Trophoblast cell (in vitro differentiated cells and primary cell): ENCODE data around the gene QSOX1. TPM values are rescaled to one million over a fixed set of nuclear protein-coding genes. Genes with fewer than 3 reads are reported as not detected.
A peak's percentile ranks its signal among the peaks of the same experiment; 100 is the strongest.

Experiments
- DNase-seq, 2 donors: peaks; one replicate each; pipeline ENCODE4 v3.0.0-alpha.2; 2016
- H2AFZ ChIP-seq: 2 replicates; pipeline ENCODE4 v1.6.1; 2013; ENCODE audit warnings: low read length, moderate library complexity, mild to moderate bottlenecking; ENCODE audit not compliant: insufficient read depth, poor library complexity
- H2AK5ac ChIP-seq: 2 replicates; pipeline ENCODE4 v1.6.1; 2013; ENCODE audit warnings: mild to moderate bottlenecking, low read length
- H2BK120ac ChIP-seq: 2 replicates; pipeline ENCODE4 v1.6.1; 2013; ENCODE audit warnings: low read length, mild to moderate bottlenecking, moderate library complexity; ENCODE audit not compliant: insufficient read depth, poor library complexity
- H2BK12ac ChIP-seq: 2 replicates; pipeline ENCODE4 v1.6.1; 2013; ENCODE audit warnings: mild to moderate bottlenecking, low read length, moderate library complexity
- H2BK5ac ChIP-seq: 2 replicates; pipeline ENCODE4 v1.6.1; 2013; ENCODE audit warnings: low read length, low read depth, moderate library complexity, mild to moderate bottlenecking; ENCODE audit not compliant: poor library complexity
- H3K14ac ChIP-seq: 2 replicates; pipeline ENCODE4 v1.6.1; 2013; ENCODE audit warnings: mild to moderate bottlenecking, low read length
- H3K18ac ChIP-seq: 2 replicates; pipeline ENCODE4 v1.6.1; 2013; ENCODE audit warnings: mild to moderate bottlenecking, low read length
- H3K23ac ChIP-seq: 2 replicates; pipeline ENCODE4 v1.6.1; 2013; ENCODE audit warnings: low read length
- H3K27ac ChIP-seq: 2 replicates; pipeline ENCODE4 v1.5.1; 2013; ENCODE audit warnings: low read depth, mild to moderate bottlenecking, inconsistent platforms, low read length, moderate library complexity
- H3K27me3 ChIP-seq: 2 replicates; pipeline ENCODE4 v1.6.1; 2013; ENCODE audit warnings: inconsistent platforms, mild to moderate bottlenecking, low read length, moderate library complexity; ENCODE audit not compliant: insufficient read depth
- H3K36me3 ChIP-seq, 2 experiments: 1 replicate in 1 of 2; 2 replicates in 1 of 2; pipeline ENCODE4 v1.6.1; 2013; ENCODE audit warnings: low read length in 2 of 2, mild to moderate bottlenecking in 2 of 2, moderate library complexity in 1 of 2; ENCODE audit not compliant: insufficient read depth in 2 of 2, control insufficient read depth in 1 of 2
- H3K4ac ChIP-seq: 2 replicates; pipeline ENCODE4 v1.6.1; 2013; ENCODE audit warnings: low read depth, mild to moderate bottlenecking, low read length, moderate library complexity
- H3K4me1 ChIP-seq, 2 experiments: 1 replicate in 1 of 2; 2 replicates in 1 of 2; pipeline ENCODE4 v1.6.1; 2013; ENCODE audit warnings: low read length in 2 of 2, mild to moderate bottlenecking in 2 of 2, moderate library complexity in 1 of 2; ENCODE audit not compliant: insufficient read depth in 2 of 2, control insufficient read depth in 1 of 2
- H3K4me2 ChIP-seq: 2 replicates; pipeline ENCODE4 v1.6.1; 2013; ENCODE audit warnings: inconsistent platforms, mild to moderate bottlenecking, low read length, moderate library complexity
- H3K4me3 ChIP-seq: 2 replicates; pipeline ENCODE4 v1.5.1; 2013; ENCODE audit warnings: mild to moderate bottlenecking, low read depth, low read length, inconsistent platforms
- H3K79me1 ChIP-seq: one replicate; pipeline ENCODE4 v1.6.1; 2013; ENCODE audit warnings: low read length
- H3K79me2 ChIP-seq: 2 replicates; pipeline ENCODE4 v1.6.1; 2013; ENCODE audit warnings: low read length, mild to moderate bottlenecking; ENCODE audit not compliant: control insufficient read depth, insufficient read depth, poor library complexity
- H3K9ac ChIP-seq: 2 replicates; pipeline ENCODE4 v1.6.1; 2013; ENCODE audit warnings: mild to moderate bottlenecking, low read length
- H3K9me3 ChIP-seq: 2 replicates; pipeline ENCODE4 v1.6.1; 2013; ENCODE audit warnings: low read depth, mild to moderate bottlenecking, control low read depth, inconsistent platforms, low read length; ENCODE audit not compliant: insufficient read depth
- H4K12ac ChIP-seq: 2 replicates; pipeline ENCODE4 v1.6.1; 2013; ENCODE audit warnings: low read depth, mild to moderate bottlenecking, low read length, moderate library complexity
- H4K8ac ChIP-seq: 2 replicates; pipeline ENCODE4 v1.6.1; 2013; ENCODE audit warnings: low read depth, mild to moderate bottlenecking, low read length, moderate library complexity
- H4K91ac ChIP-seq: one replicate; pipeline ENCODE4 v1.6.1; 2013; ENCODE audit warnings: low read depth, mild to moderate bottlenecking, low read length, moderate library complexity
- WGBS: extraction: QIAGEN DNeasy Blood & Tissue Kit; methylation state at CpG from one replicate; pipeline ENCODE4 v1.1.7; 2013; ENCODE audit warnings: missing lambda C conversion rate; ENCODE audit not compliant: insufficient read length, insufficient coverage; ENCODE audit errors: extremely low coverage; 5-methylcytosine and 5-hydroxymethylcytosine counted together
- polyA plus RNA-seq: library from polyadenylated mRNA; stranded (reverse); fragments of 200-250 nt; gene quantifications from 2 replicates; pipeline ENCODE4 v1.2.3, GENCODE V29; 2013

Gene QSOX1, protein sequence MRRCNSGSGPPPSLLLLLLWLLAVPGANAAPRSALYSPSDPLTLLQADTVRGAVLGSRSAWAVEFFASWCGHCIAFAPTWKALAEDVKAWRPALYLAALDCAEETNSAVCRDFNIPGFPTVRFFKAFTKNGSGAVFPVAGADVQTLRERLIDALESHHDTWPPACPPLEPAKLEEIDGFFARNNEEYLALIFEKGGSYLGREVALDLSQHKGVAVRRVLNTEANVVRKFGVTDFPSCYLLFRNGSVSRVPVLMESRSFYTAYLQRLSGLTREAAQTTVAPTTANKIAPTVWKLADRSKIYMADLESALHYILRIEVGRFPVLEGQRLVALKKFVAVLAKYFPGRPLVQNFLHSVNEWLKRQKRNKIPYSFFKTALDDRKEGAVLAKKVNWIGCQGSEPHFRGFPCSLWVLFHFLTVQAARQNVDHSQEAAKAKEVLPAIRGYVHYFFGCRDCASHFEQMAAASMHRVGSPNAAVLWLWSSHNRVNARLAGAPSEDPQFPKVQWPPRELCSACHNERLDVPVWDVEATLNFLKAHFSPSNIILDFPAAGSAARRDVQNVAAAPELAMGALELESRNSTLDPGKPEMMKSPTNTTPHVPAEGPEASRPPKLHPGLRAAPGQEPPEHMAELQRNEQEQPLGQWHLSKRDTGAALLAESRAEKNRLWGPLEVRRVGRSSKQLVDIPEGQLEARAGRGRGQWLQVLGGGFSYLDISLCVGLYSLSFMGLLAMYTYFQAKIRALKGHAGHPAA
- 89.3 and 101 TPM in 2 replicates for polyA plus RNA-seq

GRCh38 chr1:180154325-180155181 is at the start of gene QSOX1:
TSS of gene QSOX1 (plus strand) at chr1:180154869. CDS start at chr1:180154908, 39 bp downstream.
- peaks cover 2% of the 10 kb centered on the region for H3K9me3 ChIP-seq
- peak within 1 kb of the TSS; percentile 88 for H2AK5ac ChIP-seq
- H2BK12ac ChIP-seq: no peak within 1 kb of the TSS
- peaks cover 0 to 5% of the 10 kb centered on the region in 2 experiments for H3K36me3 ChIP-seq
- WGBS: no CpG with 5 or more reads among the region's 100 CpGs
- peak within 1 kb of the TSS; percentile 87 for H2BK120ac ChIP-seq
- no peak within 1 kb of the TSS for H3K23ac ChIP-seq
- peaks cover 10 to 11% of the 10 kb centered on the region in 2 experiments for H3K4me1 ChIP-seq
- peak within 1 kb of the TSS; percentile 87 for H4K91ac ChIP-seq
- H3K79me1 ChIP-seq: peaks cover 12% of the 10 kb centered on the region
- peak within 1 kb of the TSS; percentile 90 for H3K4me2 ChIP-seq
- H4K12ac ChIP-seq: peak within 1 kb of the TSS; percentile 90
- peak within 1 kb of the TSS; percentile 80 for H3K9ac ChIP-seq
- H2AFZ ChIP-seq: peak within 1 kb of the TSS; percentile 92
- H3K79me2 ChIP-seq: peaks cover 12% of the 10 kb centered on the region
- peak within 1 kb of the TSS; percentile 64 for H3K4ac ChIP-seq
- peak within 1 kb of the TSS; percentile 90 for H3K18ac ChIP-seq
- H3K27me3 ChIP-seq: no peaks in the 10 kb centered on the region
- H3K4me3 ChIP-seq: peak within 1 kb of the TSS; percentile 98
- H3K27ac ChIP-seq: no peak within 1 kb of the TSS
- DNase-seq: peak; percentile 85 to 89
- H2BK5ac ChIP-seq: peak within 1 kb of the TSS; percentile 71
- peak within 1 kb of the TSS; percentile 90 for H4K8ac ChIP-seq
- peak within 1 kb of the TSS; percentile 83 for H3K14ac ChIP-seq

- H2AFZ ChIP-seq: no peak overlapping the region
- H2BK120ac ChIP-seq: no peak overlapping the region
- H3K4me2 ChIP-seq: no peak overlapping the region
- WGBS: no CpG with 5 or more reads among the region's 2 CpGs
- H4K91ac ChIP-seq: no peak overlapping the region
- H3K23ac ChIP-seq: no peak overlapping the region
- DNase-seq: no peak
- no peak overlapping the region for H3K4ac ChIP-seq
- no peak overlapping the region for H2BK5ac ChIP-seq
- H3K4me1 ChIP-seq: peaks cover 0 to 4% of the 10 kb centered on the region in 2 experiments
- H4K12ac ChIP-seq: no peak overlapping the region
- H3K18ac ChIP-seq: no peak overlapping the region
- H3K79me2 ChIP-seq: no peaks in the 10 kb centered on the region
- H2AK5ac ChIP-seq: no peak overlapping the region
- H3K79me1 ChIP-seq: no peaks in the 10 kb centered on the region
- no peak overlapping the region for H3K14ac ChIP-seq
- H3K9me3 ChIP-seq: no peaks in the 10 kb centered on the region
- no peak overlapping the region for H3K9ac ChIP-seq
- H4K8ac ChIP-seq: no peak overlapping the region
- H3K4me3 ChIP-seq: no peak overlapping the region
- no peaks in the 10 kb centered on the region for H3K27me3 ChIP-seq
- H3K36me3 ChIP-seq: peaks cover 8 to 9% of the 10 kb centered on the region in 2 experiments
- H2BK12ac ChIP-seq: no peak overlapping the region
- no peak overlapping the region for H3K27ac ChIP-seq
These were observed 42.6 kb upstream of the QSOX1 start for GRCh38 chr1:180112091-180112490.

GRCh38 chr1:180112984-180113647 is 41.6 kb upstream of the QSOX1 start:
- H3K14ac ChIP-seq: no peak overlapping the region
- no peak overlapping the region for H4K8ac ChIP-seq
- no peak overlapping the region for H2BK12ac ChIP-seq
- no peak overlapping the region for H4K91ac ChIP-seq
- H3K9me3 ChIP-seq: no peaks in the 10 kb centered on the region
- H2AK5ac ChIP-seq: no peak overlapping the region
- no peak overlapping the region for H3K4ac ChIP-seq
- H3K36me3 ChIP-seq: peaks cover 8 to 9% of the 10 kb centered on the region in 2 experiments
- H3K4me2 ChIP-seq: no peak overlapping the region
- H3K79me1 ChIP-seq: no peaks in the 10 kb centered on the region
- H3K4me1 ChIP-seq: peaks cover 0 to 7% of the 10 kb centered on the region in 2 experiments
- no peak overlapping the region for H2AFZ ChIP-seq
- H3K18ac ChIP-seq: no peak overlapping the region
- H3K9ac ChIP-seq: no peak overlapping the region
- no CpG with 5 or more reads among the region's 2 CpGs for WGBS
- H3K27ac ChIP-seq: no peak overlapping the region
- H3K27me3 ChIP-seq: no peaks in the 10 kb centered on the region
- peak in 1 of 2 donors; percentile 60 for DNase-seq
- H3K4me3 ChIP-seq: no peak overlapping the region
- no peak overlapping the region for H4K12ac ChIP-seq
- H3K79me2 ChIP-seq: no peaks in the 10 kb centered on the region
- H2BK5ac ChIP-seq: no peak overlapping the region
- no peak overlapping the region for H2BK120ac ChIP-seq
- H3K23ac ChIP-seq: no peak overlapping the region
